MM.1S (cell line): ENCODE results near the gene TAF1D.
"Not testable (repeated sequence)": the region's sequence is repeated elsewhere in the genome, so short reads cannot be mapped to it uniquely, and the experiment has no call there.

Experiments used
- DNase-seq: peaks from one replicate; pipeline ENCODE4 v3.0.0-alpha.2; 2015
- H2AFZ ChIP-seq: fragments of 300-600 bp; sonication (generic); 2 replicates; pipeline ENCODE4 v1.6.0; 2016; ENCODE audit warnings: antibody characterized with exemption, low read length
- H3F3A ChIP-seq: fragments of 300-600 bp; sonication (generic); 2 replicates; pipeline ENCODE4 v1.6.1; 2016; ENCODE audit warnings: mild to moderate bottlenecking, antibody characterized with exemption, low read length, moderate library complexity, mixed read lengths; ENCODE audit not compliant: insufficient read depth
- H3K27ac ChIP-seq: fragments of 300-600 bp; sonication (generic); 2 replicates; pipeline ENCODE4 v1.5.1; 2016; ENCODE audit warnings: mild to moderate bottlenecking, low read length
- H3K27me3 ChIP-seq: fragments of 300-600 bp; sonication (generic); replicated peaks from 2 replicates; pipeline ENCODE4 v1.6.0; 2016; ENCODE audit warnings: low read length; ENCODE audit not compliant: insufficient read depth
- H3K36me3 ChIP-seq: fragments of 300-600 bp; sonication (generic); replicated peaks from 2 replicates; pipeline ENCODE4 v1.6.1; 2016; ENCODE audit warnings: mild to moderate bottlenecking, low read length, mixed read lengths; ENCODE audit not compliant: insufficient read depth
- H3K4me1 ChIP-seq: fragments of 300-600 bp; sonication (generic); 2 replicates; pipeline ENCODE4 v1.6.1; 2016; ENCODE audit warnings: low read length, mixed read lengths
- H3K4me2 ChIP-seq: fragments of 300-600 bp; sonication (generic); 2 replicates; pipeline ENCODE4 v1.6.0; 2016; ENCODE audit warnings: low read depth, low read length
- H3K4me3 ChIP-seq: fragments of 300-600 bp; sonication (generic); 2 replicates; pipeline ENCODE4 v1.5.1; 2016; ENCODE audit warnings: low read length, mixed read lengths
- H3K79me2 ChIP-seq: fragments of 300-600 bp; sonication (generic); 2 replicates; pipeline ENCODE4 v1.6.1; 2016; ENCODE audit warnings: mixed run types, low read length, mixed read lengths
- H3K9ac ChIP-seq: fragments of 300-600 bp; sonication (generic); 2 replicates; pipeline ENCODE4 v1.6.1; 2016; ENCODE audit warnings: low read length, mixed read lengths
- H3K9me2 ChIP-seq: fragments of 300-600 bp; sonication (generic); replicated peaks from 2 replicates; pipeline ENCODE4 v1.6.1; 2016; ENCODE audit warnings: mild to moderate bottlenecking, low read length, mixed read lengths; ENCODE audit not compliant: insufficient read depth
- H3K9me3 ChIP-seq: fragments of 300-600 bp; sonication (generic); replicated peaks from 2 replicates; pipeline ENCODE4 v1.6.1; 2016; ENCODE audit warnings: mild to moderate bottlenecking, low read length, mixed read lengths; ENCODE audit not compliant: insufficient read depth
- H4K20me1 ChIP-seq: fragments of 300-600 bp; sonication (generic); 2 replicates; pipeline ENCODE4 v1.6.1; 2016; ENCODE audit warnings: mild to moderate bottlenecking, low read length, moderate library complexity, mixed read lengths; ENCODE audit not compliant: insufficient read depth
- EZH2 ChIP-seq: fragments of 300-600 bp; sonication (generic); optimal IDR thresholded peaks from 2 replicates; pipeline ENCODE3; 2017; ENCODE audit warnings: low read depth, mild to moderate bottlenecking, antibody characterized with exemption, low read length, mixed read lengths
- EZH2phosphoT487 ChIP-seq: fragments of 300-600 bp; sonication (generic); IDR thresholded peaks from 2 replicates; pipeline ENCODE4 v1.6.1; 2018; ENCODE audit warnings: antibody characterized with exemption, low read length
- TF ChIP-seq, protein P1 (sequence below): fragments of 300-600 bp; sonication (generic); IDR thresholded peaks from 2 replicates; pipeline ENCODE4 v1.5.1; 2016; ENCODE audit warnings: antibody characterized with exemption, low read length, mixed read lengths

The TAF1D gene

DNA sequence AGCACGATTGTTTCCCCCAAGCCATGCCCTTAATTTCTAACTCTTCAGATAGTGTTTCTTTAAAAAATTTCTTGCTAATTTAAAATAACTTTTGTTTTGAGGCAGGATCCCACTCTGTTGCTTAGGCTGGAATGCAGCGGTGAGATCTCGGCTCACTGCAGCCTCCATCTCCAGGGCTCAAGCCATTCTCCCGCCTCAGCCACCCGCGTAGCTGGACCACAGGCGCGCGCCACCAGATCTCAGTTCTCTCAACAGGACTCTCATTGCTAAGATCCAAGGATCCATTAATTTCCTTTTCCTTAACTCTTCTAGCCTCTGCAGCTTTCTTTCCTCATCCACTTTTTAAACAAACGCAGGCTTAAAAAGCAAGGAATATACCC lies 42.5 kb upstream of the TAF1D start:
- H4K20me1 ChIP-seq, result peaks cover 5% of the 10 kb centered on the region; the same call in 1 of the 2 replicates
- no peaks in the 10 kb centered on the region for H3K9me3 ChIP-seq
- peak overlapping the region; percentile 100 for H3K4me3 ChIP-seq
- no peak for DNase-seq
- TF ChIP-seq EZH2 (no peak), EZH2phosphoT487 (no peak)
- TF ChIP-seq, protein P1, sequence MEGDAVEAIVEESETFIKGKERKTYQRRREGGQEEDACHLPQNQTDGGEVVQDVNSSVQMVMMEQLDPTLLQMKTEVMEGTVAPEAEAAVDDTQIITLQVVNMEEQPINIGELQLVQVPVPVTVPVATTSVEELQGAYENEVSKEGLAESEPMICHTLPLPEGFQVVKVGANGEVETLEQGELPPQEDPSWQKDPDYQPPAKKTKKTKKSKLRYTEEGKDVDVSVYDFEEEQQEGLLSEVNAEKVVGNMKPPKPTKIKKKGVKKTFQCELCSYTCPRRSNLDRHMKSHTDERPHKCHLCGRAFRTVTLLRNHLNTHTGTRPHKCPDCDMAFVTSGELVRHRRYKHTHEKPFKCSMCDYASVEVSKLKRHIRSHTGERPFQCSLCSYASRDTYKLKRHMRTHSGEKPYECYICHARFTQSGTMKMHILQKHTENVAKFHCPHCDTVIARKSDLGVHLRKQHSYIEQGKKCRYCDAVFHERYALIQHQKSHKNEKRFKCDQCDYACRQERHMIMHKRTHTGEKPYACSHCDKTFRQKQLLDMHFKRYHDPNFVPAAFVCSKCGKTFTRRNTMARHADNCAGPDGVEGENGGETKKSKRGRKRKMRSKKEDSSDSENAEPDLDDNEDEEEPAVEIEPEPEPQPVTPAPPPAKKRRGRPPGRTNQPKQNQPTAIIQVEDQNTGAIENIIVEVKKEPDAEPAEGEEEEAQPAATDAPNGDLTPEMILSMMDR, result no peak; the same call in 1 of the 2 replicates
- no peaks in the 10 kb centered on the region for H3K27me3 ChIP-seq
- no peaks in the 10 kb centered on the region for H3K9me2 ChIP-seq
- H3K79me2 ChIP-seq, result peaks cover 50% of the 10 kb centered on the region
- peaks cover 10% of the 10 kb centered on the region for H3K4me1 ChIP-seq
- H3K4me2 ChIP-seq, result peak overlapping the region; percentile 82
- peak overlapping the region; percentile 100; the same call in 1 of the 2 replicates for H3K9ac ChIP-seq
- H2AFZ ChIP-seq, result peak overlapping the region; percentile 97
- peaks cover 11% of the 10 kb centered on the region; the same call in 1 of the 2 replicates for H3F3A ChIP-seq
- peaks cover 2% of the 10 kb centered on the region; the same call in 1 of the 2 replicates for H3K36me3 ChIP-seq
- peak overlapping the region; percentile 96; the same call in 1 of the 2 replicates for H3K27ac ChIP-seq

DNA sequence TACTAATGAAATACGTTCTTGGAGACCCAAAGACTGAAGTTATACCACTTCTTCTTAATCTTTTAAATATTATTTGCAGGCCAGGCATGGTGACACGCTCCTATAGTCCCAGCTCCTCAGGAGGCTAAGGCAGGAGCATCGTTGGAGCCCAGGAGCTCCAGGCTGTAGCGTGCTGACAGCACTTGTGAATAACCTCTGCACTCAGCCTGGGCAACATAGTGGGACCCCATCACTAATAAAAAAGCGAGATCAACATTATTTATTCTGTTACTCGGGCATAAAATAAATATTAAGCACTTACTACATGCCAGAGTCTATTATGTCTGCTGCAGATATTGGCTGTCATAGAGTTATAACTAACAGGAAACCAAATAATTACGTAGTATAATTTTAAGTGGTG lies 42.1 kb upstream of the TAF1D start:
- peaks cover 46% of the 10 kb centered on the region for H3K79me2 ChIP-seq
- peaks cover 11% of the 10 kb centered on the region; the same call in 1 of the 2 replicates for H3F3A ChIP-seq
- H3K9me2 ChIP-seq, result no peaks in the 10 kb centered on the region
- no peak overlapping the region for H3K27ac ChIP-seq
- peak overlapping the region; percentile 97 for H2AFZ ChIP-seq
- peak overlapping the region; percentile 82 for H3K4me2 ChIP-seq
- H3K4me3 ChIP-seq, result peak overlapping the region; percentile 100
- no peaks in the 10 kb centered on the region; the same call in 1 of the 2 replicates for H3K36me3 ChIP-seq
- H3K27me3 ChIP-seq, result no peaks in the 10 kb centered on the region
- H3K9ac ChIP-seq, result peak overlapping the region; percentile 100; the same call in 1 of the 2 replicates
- DNase-seq, result no peak
- TF ChIP-seq, protein P1, result no peak
- TF ChIP-seq EZH2phosphoT487 (no peak), EZH2 (no peak)
- H3K9me3 ChIP-seq, result no peaks in the 10 kb centered on the region
- peaks cover 10% of the 10 kb centered on the region for H3K4me1 ChIP-seq
- peaks cover 5% of the 10 kb centered on the region; the same call in 1 of the 2 replicates for H4K20me1 ChIP-seq

- Histone ChIP-seq H3K9me2 (no peaks in the 10 kb centered on the region), H2AFZ (no peak overlapping the region), H4K20me1 (no peaks in the 10 kb centered on the region), H3K4me3 (no peak overlapping the region), H3K9me3 (no peaks in the 10 kb centered on the region), H3F3A (no peaks in the 10 kb centered on the region), H3K4me1 (no peaks in the 10 kb centered on the region), H3K27me3 (no peaks in the 10 kb centered on the region), H3K4me2 (no peak overlapping the region), H3K79me2 (no peaks in the 10 kb centered on the region), H3K36me3 (no peaks in the 10 kb centered on the region), H3K9ac (no peak overlapping the region), H3K27ac (no peak overlapping the region)
- TF ChIP-seq, protein P1, result peak; percentile 21; the same call in 1 of the 2 replicates
- TF ChIP-seq EZH2 (no peak), EZH2phosphoT487 (no peak)
- no peak for DNase-seq
Observed at GRCh38 chr11:93775289-93775688, 34.0 kb upstream of the TAF1D start.

- H2AFZ ChIP-seq, H3K4me2 ChIP-seq, H3K9me3 ChIP-seq, H3K9ac ChIP-seq, H3K4me3 ChIP-seq, H3K79me2 ChIP-seq, H4K20me1 ChIP-seq, H3K9me2 ChIP-seq, H3K27me3 ChIP-seq, H3K36me3 ChIP-seq, H3F3A ChIP-seq, H3K4me1 ChIP-seq, DNase-seq, H3K27ac ChIP-seq: not testable (repeated sequence)
Observed at GRCh38 chr11:93774560-93774959, 33.3 kb upstream of the TAF1D start.
